PC-9 (cell line): ENCODE results near the gene MYO18A. TPM values are rescaled to one million over a fixed set of nuclear protein-coding genes. Genes with fewer than 3 reads are reported as not detected.

Source experiments
- BruUV-seq: library from RNA; stranded (reverse); fragments of 400-500 nt; replicated peaks from 2 replicates; lab custom pipeline; 2021; lab: Mats Ljungman, UMichigan
- CTCF ChIA-PET: fragments of 300-600 bp; sonication (Branson Sonifier 250); formaldehyde crosslinking; loops from one replicate; lab custom pipeline; 2022; ENCODE audit warnings: antibody characterized with exemption; lab: Charles Lee
- POLR2A ChIA-PET: fragments of 300-600 bp; sonication (Branson Sonifier 250); formaldehyde crosslinking; loops from one replicate; lab custom pipeline; 2022; ENCODE audit warnings: antibody characterized with exemption; ENCODE audit not compliant: unreplicated experiment; lab: Charles Lee
- DNase-seq, 2 experiments: peaks; one replicate each; pipeline versions ENCODE4 v3.0.0 to v3.0.0-alpha.2; 2015 to 2022; ENCODE audit warnings: mixed read lengths in 1 of 2
- H2AFZ ChIP-seq: fragments of 200-600 bp; sonication (generic); 2 replicates; pipeline ENCODE4 v1.8.1; 2017; ENCODE audit warnings: antibody characterized with exemption
- H3F3A ChIP-seq: fragments of 200-600 bp; sonication (generic); 2 replicates; pipeline ENCODE4 v1.8.1; 2017; ENCODE audit warnings: antibody characterized with exemption, mild to moderate bottlenecking, low read depth; ENCODE audit not compliant: insufficient read depth
- H3K27ac ChIP-seq: fragments of 200-600 bp; sonication (generic); 2 replicates; pipeline ENCODE4 v1.6.1; 2016; ENCODE audit warnings: mixed run types
- H3K27me3 ChIP-seq: fragments of 200-600 bp; sonication (generic); 2 replicates; pipeline ENCODE4 v1.6.1; 2016; ENCODE audit warnings: low read depth, mixed run types; ENCODE audit not compliant: insufficient read depth
- H3K36me3 ChIP-seq: fragments of 200-600 bp; sonication (generic); 2 replicates; pipeline ENCODE4 v1.6.1; 2016; ENCODE audit warnings: low read depth, mixed run types
- H3K4me1 ChIP-seq: fragments of 200-600 bp; sonication (generic); replicated peaks from 2 replicates; pipeline ENCODE4 v1.6.1; 2016; ENCODE audit warnings: mixed run types; ENCODE audit not compliant: insufficient read depth
- H3K4me2 ChIP-seq: fragments of 200-600 bp; sonication (generic); 2 replicates; pipeline ENCODE4 v1.6.1; 2017; ENCODE audit warnings: mixed run types
- H3K4me3 ChIP-seq: fragments of 200-600 bp; sonication (generic); 2 replicates; pipeline ENCODE4 v1.6.1; 2016; ENCODE audit warnings: mixed run types
- H3K79me2 ChIP-seq: fragments of 200-600 bp; sonication (generic); 2 replicates; pipeline ENCODE4 v1.6.1; 2017; ENCODE audit warnings: low read depth, mixed run types
- H3K9me2 ChIP-seq: fragments of 200-600 bp; sonication (generic); 2 replicates; pipeline ENCODE4 v1.8.1; 2017; ENCODE audit warnings: mild to moderate bottlenecking; ENCODE audit not compliant: insufficient read depth
- H3K9me3 ChIP-seq: fragments of 200-600 bp; sonication (generic); 2 replicates; pipeline ENCODE4 v1.8.1; 2016; ENCODE audit warnings: low read depth; ENCODE audit not compliant: insufficient read depth
- H4K20me1 ChIP-seq: fragments of 200-600 bp; sonication (generic); 2 replicates; pipeline ENCODE4 v1.8.1; 2017; ENCODE audit not compliant: insufficient read depth
- EZH2 ChIP-seq: fragments of 200-600 bp; sonication (generic); IDR thresholded peaks from 2 replicates; pipeline ENCODE4 v1.8.0; 2017; ENCODE audit warnings: antibody characterized with exemption, low read depth
- intact Hi-C: fragments of 100-400 bp; cut with micrococcal nuclease; formaldehyde crosslinking; loops from one replicate; pipeline ENCODE4 v1.10.0; 2022; ENCODE audit not compliant: unreplicated experiment
- total RNA-seq: library from RNA; stranded (reverse); gene quantifications from 2 replicates; pipeline ENCODE4 v1.2.3, GENCODE V29; 2021
- TF ChIP-seq, protein P1 (sequence below): fragments of 200-600 bp; sonication (generic); conservative IDR thresholded peaks from 2 replicates; pipeline ENCODE4 v1.6.1; 2017; ENCODE audit warnings: mixed run types, antibody characterized with exemption, mild to moderate bottlenecking, moderate library complexity

Gene MYO18A
- total RNA-seq, 1 experiment from 2014 or later, result 150 TPM

DNA sequence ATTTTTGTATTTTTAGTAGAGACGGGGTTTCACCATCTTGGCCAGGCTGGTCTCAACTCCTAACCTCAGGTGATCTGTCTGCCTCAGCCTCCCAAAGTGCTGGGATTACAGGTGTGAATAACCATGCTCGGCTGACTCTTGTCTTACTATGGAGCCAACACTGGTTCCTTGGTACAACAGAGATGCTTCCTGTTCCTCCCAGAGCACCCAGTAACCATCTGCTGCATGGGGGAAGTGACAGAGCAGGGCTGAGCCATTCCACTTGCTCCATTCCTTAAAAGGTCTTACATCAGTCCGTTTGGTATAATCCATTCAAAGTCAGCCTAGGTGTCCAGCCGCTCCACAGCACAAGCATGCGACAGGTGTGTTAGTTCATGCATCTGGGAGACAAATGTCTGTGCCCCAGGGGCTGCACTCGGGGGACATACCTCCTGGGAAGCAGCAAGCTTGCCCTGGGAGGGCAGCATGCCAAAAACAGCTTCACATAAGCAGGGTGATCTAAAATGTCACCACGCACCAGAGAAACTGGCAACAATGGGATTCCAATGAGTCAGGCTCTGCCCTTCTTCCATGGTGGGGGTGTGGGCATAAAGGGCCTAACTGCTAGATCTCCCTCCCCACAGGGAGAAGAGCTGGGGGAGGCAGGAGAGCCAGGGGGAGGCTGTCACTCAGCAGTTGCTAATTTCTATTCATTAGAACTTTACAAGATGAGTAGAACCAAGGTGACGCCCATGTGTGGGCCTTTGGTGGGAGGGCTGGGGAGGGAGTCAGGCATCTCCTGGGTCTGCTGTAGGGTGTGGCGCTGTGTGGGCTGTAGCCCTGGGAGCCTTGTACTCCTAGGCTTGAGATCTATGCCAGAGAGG lies 101.8 kb downstream of the MYO18A start:
- Histone ChIP-seq H3K27ac (no peak overlapping the region), H3K4me1 (no peaks in the 10 kb centered on the region), H4K20me1 (peaks cover 10% of the 10 kb centered on the region; the same call in 1 of the 2 replicates), H3K9me2 (no peaks in the 10 kb centered on the region), H3K79me2 (no peaks in the 10 kb centered on the region), H3K9me3 (no peaks in the 10 kb centered on the region), H3F3A (no peaks in the 10 kb centered on the region; the same call in 1 of the 2 replicates), H3K36me3 (peaks cover 6% of the 10 kb centered on the region; the same call in 1 of the 2 replicates), H2AFZ (no peak overlapping the region), H3K27me3 (no peaks in the 10 kb centered on the region), H3K4me2 (no peak overlapping the region), H3K4me3 (no peak overlapping the region)
- POLR2A ChIA-PET, result interaction anchor here (0.5 kb wide), 1 partner anchor 367 kb away, joined by 4 read pairs; the partner anchor contains the start of gene PROCA1
- peak in 1 of 2 experiments; percentile 55 for DNase-seq
- CTCF ChIA-PET, result interaction anchor here (0.6 kb wide), 1 partner anchor 9 kb away, joined by 3 read pairs; no protein-coding TSS in a partner anchor
- intact Hi-C loops, result no loop called here
- TF ChIP-seq, protein P1, sequence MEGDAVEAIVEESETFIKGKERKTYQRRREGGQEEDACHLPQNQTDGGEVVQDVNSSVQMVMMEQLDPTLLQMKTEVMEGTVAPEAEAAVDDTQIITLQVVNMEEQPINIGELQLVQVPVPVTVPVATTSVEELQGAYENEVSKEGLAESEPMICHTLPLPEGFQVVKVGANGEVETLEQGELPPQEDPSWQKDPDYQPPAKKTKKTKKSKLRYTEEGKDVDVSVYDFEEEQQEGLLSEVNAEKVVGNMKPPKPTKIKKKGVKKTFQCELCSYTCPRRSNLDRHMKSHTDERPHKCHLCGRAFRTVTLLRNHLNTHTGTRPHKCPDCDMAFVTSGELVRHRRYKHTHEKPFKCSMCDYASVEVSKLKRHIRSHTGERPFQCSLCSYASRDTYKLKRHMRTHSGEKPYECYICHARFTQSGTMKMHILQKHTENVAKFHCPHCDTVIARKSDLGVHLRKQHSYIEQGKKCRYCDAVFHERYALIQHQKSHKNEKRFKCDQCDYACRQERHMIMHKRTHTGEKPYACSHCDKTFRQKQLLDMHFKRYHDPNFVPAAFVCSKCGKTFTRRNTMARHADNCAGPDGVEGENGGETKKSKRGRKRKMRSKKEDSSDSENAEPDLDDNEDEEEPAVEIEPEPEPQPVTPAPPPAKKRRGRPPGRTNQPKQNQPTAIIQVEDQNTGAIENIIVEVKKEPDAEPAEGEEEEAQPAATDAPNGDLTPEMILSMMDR, result no peak
- TF ChIP-seq EZH2, result no peak
- BruUV-seq, result no TSS peak

DNA sequence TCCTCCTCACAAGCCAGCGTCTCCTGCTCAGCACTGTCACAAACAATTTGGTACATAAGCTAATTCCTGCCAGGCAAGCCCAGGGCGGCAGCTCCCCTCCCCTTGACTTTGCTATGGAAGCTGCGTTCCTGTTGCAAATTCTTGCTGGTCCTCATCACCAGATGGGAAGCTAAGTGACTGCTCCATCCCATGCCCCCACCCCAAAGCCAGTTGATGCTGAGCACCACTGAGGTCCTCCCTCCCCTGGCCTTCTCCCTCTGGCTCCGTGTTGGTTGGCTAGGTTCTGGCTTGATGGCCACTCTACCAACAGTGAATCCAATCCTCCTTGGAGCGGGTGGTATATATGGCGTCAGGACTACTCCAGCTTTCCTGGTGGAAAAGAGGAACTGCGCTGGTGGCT lies 102.9 kb downstream of the MYO18A start:
- H3K79me2 ChIP-seq, result no peaks in the 10 kb centered on the region
- TF ChIP-seq EZH2, result no peak
- TF ChIP-seq, protein P1, result no peak
- no peak overlapping the region for H3K4me3 ChIP-seq
- H3F3A ChIP-seq, result peaks cover 4% of the 10 kb centered on the region; the same call in 1 of the 2 replicates
- no peaks in the 10 kb centered on the region for H3K9me2 ChIP-seq
- H2AFZ ChIP-seq, result no peak overlapping the region
- H3K27ac ChIP-seq, result no peak overlapping the region
- BruUV-seq, result no TSS peak
- ChIA-PET CTCF (interaction anchor here (0.5 to 0.6 kb wide), 2 partner anchors 350 to 405 kb away, joined by 3 read pairs; no protein-coding TSS in a partner anchor), POLR2A (no interaction called here)
- intact Hi-C loops, result no loop called here
- H3K4me1 ChIP-seq, result no peaks in the 10 kb centered on the region
- H3K36me3 ChIP-seq, result peaks cover 6% of the 10 kb centered on the region; the same call in 1 of the 2 replicates
- peaks cover 10% of the 10 kb centered on the region; the same call in 1 of the 2 replicates for H4K20me1 ChIP-seq
- DNase-seq, result no peak
- H3K9me3 ChIP-seq, result no peaks in the 10 kb centered on the region
- H3K27me3 ChIP-seq, result no peaks in the 10 kb centered on the region
- no peak overlapping the region for H3K4me2 ChIP-seq

DNA sequence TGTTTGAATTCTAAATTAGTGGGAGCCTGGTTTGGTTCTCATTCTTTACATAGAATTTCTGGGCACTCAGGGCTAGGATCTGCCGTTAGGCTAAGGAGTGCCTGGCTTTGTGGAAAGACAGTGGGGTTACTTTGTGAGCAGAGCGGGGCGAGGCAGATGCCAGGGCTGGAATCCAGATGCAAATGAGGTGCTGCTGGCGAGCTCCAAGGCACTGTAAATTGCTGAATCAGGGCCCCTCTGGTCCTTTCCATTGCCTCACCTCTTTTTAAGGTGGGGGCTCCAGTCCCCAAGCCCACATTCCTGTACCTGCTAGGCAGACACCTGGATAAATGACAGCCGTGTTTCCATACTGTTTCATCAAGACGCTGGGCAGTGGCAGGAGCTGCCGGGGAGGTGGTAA lies 103.5 kb downstream of the MYO18A start:
- DNase-seq, result no peak
- TF ChIP-seq EZH2, result no peak
- TF ChIP-seq, protein P1, result no peak
- ChIA-PET POLR2A (interaction anchor here (0.6 to 0.7 kb wide), 2 partner anchors 124 to 357 kb away, joined by 5 to 15 read pairs; partner anchors contain the start of gene RPL23A), CTCF (interaction anchor here (0.5 to 1.5 kb wide), 2 partner anchors 111 to 349 kb away, joined by 3 read pairs; no protein-coding TSS in a partner anchor)
- no peaks in the 10 kb centered on the region for H3K9me2 ChIP-seq
- no peak overlapping the region for H3K4me2 ChIP-seq
- no peaks in the 10 kb centered on the region for H3K4me1 ChIP-seq
- no peak overlapping the region for H3K27ac ChIP-seq
- peaks cover 6% of the 10 kb centered on the region; the same call in 1 of the 2 replicates for H3K36me3 ChIP-seq
- intact Hi-C loops, result no loop called here
- no peaks in the 10 kb centered on the region for H3K9me3 ChIP-seq
- H3K27me3 ChIP-seq, result no peaks in the 10 kb centered on the region
- H3K4me3 ChIP-seq, result no peak overlapping the region
- H3K79me2 ChIP-seq, result no peaks in the 10 kb centered on the region
- no peak overlapping the region for H2AFZ ChIP-seq
- peaks cover 10% of the 10 kb centered on the region; the same call in 1 of the 2 replicates for H4K20me1 ChIP-seq
- peaks cover 6% of the 10 kb centered on the region; the same call in 1 of the 2 replicates for H3F3A ChIP-seq
- BruUV-seq, result no TSS peak
